Measurements from ENCODE around the gene CXCR4. TPM values are rescaled to one million over a fixed set of nuclear protein-coding genes. Genes with fewer than 3 reads are reported as not detected.
A peak's percentile ranks its signal among the peaks of the same experiment; 100 is the strongest.

The CXCR4 gene
- total and polyA plus RNA-seq, 2 donors (not counting 1 experiment from before 2014, with no cell fraction given): 1,832 to 2,119 TPM

DNA sequence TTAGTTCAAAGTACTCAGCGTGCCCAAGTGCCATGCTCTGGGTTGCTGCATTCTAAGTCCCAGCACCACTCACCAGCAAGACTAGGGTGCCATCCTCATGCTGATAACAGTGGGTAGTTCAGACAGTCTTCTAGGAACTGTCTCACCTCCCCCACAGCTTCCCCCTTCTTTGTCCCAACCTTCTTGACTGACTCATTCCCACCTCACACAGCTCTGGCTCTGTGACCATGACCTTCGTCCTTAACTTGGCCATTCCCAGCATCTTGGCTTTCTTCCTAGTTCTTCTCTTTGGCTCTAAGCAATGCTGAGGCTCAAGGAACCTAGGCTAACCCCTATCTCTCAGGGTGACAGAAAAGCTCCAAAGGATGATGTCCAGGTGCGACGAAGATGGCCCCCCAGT lies 20.0 kb upstream of the CXCR4 start:
- Histone ChIP-seq H3K27me3 (replicated peaks in 1 of 4; ENCODE audit: control extremely low read depth in 1 of 4, control insufficient read depth in 3 of 4, insufficient read depth in 4 of 4, low read length in 3 of 4) (no peaks in the 10 kb centered on the region), H3K4me2 (replicated peaks; ENCODE audit: low read depth, low read length, poor library complexity, severe bottlenecking) (peak overlapping the region; percentile 50), H3K27ac (ENCODE audit: low read length in 2 of 2) (peak overlapping the region; percentile 98 to 99), H3K79me2 (ENCODE audit: control insufficient read depth, insufficient read depth, low read length) (peaks cover 10% of the 10 kb centered on the region), H3K4me1 (ENCODE audit: control insufficient read depth in 2 of 2, insufficient read depth in 2 of 2, low read length in 2 of 2) (peaks cover 95 to 96% of the 10 kb centered on the region in 2 donors), H2AFZ (ENCODE audit: insufficient read depth, low read depth, low read length, poor library complexity, severe bottlenecking) (no peak overlapping the region), H4K20me1 (ENCODE audit: control insufficient read depth, insufficient read depth, low read length, poor library complexity, severe bottlenecking) (no peaks in the 10 kb centered on the region), H3K9me3 (ENCODE audit: control extremely low read depth in 1 of 3, control insufficient read depth in 2 of 3, insufficient read depth in 1 of 3, low read length in 2 of 3) (no peaks in the 10 kb centered on the region), H3K36me3 (replicated peaks in 1 of 2; ENCODE audit: control extremely low read depth in 1 of 2, control insufficient read depth in 1 of 2, extremely low read depth in 1 of 2, insufficient read depth in 2 of 2, low read length in 1 of 2) (no peaks in the 10 kb centered on the region), H3K9ac (ENCODE audit: low read length) (peak overlapping the region; percentile 45), H3K4me3 (ENCODE audit: control extremely low read depth in 1 of 5, extremely low read depth in 1 of 5, insufficient read depth in 1 of 5, low read depth in 2 of 5, low read length in 4 of 5) (no peak overlapping the region)
- intact Hi-C loops (cut with micrococcal nuclease): loop anchor here (1.0 to 10.0 kb wide), 3 partner anchors 9 to 603 kb away; partner anchors contain the start of genes R3HDM1 and ZRANB3
- POLR2A ChIA-PET: interaction anchor here (0.6 to 15.5 kb wide), 4 partner anchors 15 to 69 kb away, joined by 3 to 405 read pairs (median 111); partner anchors contain the start of gene CXCR4
- no peaks in the 10 kb centered on the region for H3K27me3 Mint-ChIP-seq
- DNase-seq (no peak), ATAC-seq (ENCODE audit: low read depth) (no peak)
- CTCF ChIA-PET: interaction anchor here (0.8 to 6.3 kb wide), 6 partner anchors 14 to 248 kb away, joined by 3 to 55 read pairs (median 15); no protein-coding TSS in a partner anchor
- WGBS (ENCODE audit: insufficient coverage): 94% methylated on average over 4 of the region's 4 CpGs
- peaks cover 91% of the 10 kb centered on the region for H3K4me1 Mint-ChIP-seq
- TF ChIP-seq, protein P1, sequence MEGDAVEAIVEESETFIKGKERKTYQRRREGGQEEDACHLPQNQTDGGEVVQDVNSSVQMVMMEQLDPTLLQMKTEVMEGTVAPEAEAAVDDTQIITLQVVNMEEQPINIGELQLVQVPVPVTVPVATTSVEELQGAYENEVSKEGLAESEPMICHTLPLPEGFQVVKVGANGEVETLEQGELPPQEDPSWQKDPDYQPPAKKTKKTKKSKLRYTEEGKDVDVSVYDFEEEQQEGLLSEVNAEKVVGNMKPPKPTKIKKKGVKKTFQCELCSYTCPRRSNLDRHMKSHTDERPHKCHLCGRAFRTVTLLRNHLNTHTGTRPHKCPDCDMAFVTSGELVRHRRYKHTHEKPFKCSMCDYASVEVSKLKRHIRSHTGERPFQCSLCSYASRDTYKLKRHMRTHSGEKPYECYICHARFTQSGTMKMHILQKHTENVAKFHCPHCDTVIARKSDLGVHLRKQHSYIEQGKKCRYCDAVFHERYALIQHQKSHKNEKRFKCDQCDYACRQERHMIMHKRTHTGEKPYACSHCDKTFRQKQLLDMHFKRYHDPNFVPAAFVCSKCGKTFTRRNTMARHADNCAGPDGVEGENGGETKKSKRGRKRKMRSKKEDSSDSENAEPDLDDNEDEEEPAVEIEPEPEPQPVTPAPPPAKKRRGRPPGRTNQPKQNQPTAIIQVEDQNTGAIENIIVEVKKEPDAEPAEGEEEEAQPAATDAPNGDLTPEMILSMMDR (IDR thresholded peaks at IDR 0.05): no peak
- TF ChIP-seq EZH2 (IDR thresholded peaks at IDR 0.05; ENCODE audit: borderline replicate concordance, insufficient read depth, low read depth, low read length, poor library complexity, severe bottlenecking): no peak
- peak overlapping the region; percentile 72 for H3K4me3 Mint-ChIP-seq
- peak overlapping the region; percentile 96 for H3K27ac Mint-ChIP-seq
- H3K9me3 Mint-ChIP-seq (ENCODE audit: insufficient read depth): no peaks in the 10 kb centered on the region

DNA sequence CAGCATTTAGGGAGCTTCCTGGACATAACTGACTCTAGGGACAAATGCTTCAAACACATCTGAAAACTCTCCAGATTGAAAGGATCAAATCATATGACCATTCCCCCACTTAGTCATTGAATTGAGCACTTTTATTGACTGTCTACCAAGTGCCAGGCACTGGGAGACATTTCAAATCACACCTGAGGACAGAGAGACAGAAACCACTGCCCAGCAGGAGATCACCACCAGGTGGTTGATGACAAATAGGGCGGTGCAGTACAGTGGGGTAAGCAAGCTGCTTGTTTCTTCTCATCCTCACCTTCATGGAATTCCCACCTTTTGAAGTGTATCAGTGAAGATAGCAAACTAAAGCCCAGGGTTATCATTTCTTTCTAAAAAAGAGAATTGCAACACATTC lies 19.0 kb upstream of the CXCR4 start:
- TF ChIP-seq, protein P1 (IDR thresholded peaks at IDR 0.05): no peak
- TF ChIP-seq EZH2 (IDR thresholded peaks at IDR 0.05; ENCODE audit: borderline replicate concordance, insufficient read depth, low read depth, low read length, poor library complexity, severe bottlenecking): no peak
- intact Hi-C loops (cut with micrococcal nuclease): loop anchor here (1.0 to 10.0 kb wide), 7 partner anchors 8 to 602 kb away; partner anchors contain the start of genes R3HDM1 and ZRANB3
- ChIA-PET POLR2A (interaction anchor here (0.6 to 15.5 kb wide), 13 partner anchors 12 to 245 kb away, joined by 3 to 405 read pairs (median 12); partner anchors contain the start of gene CXCR4), CTCF (interaction anchor here (0.6 to 10.8 kb wide), 22 partner anchors 8 to 247 kb away, joined by 3 to 97 read pairs (median 6); partner anchors contain the start of gene CXCR4)
- Mint-ChIP-seq H3K4me1 (peaks cover 94% of the 10 kb centered on the region), H3K4me3 (peak overlapping the region; percentile 83), H3K27me3 (no peaks in the 10 kb centered on the region), H3K9me3 (ENCODE audit: insufficient read depth) (no peaks in the 10 kb centered on the region), H3K27ac (peak overlapping the region; percentile 96)
- Histone ChIP-seq H4K20me1 (ENCODE audit: control insufficient read depth, insufficient read depth, low read length, poor library complexity, severe bottlenecking) (no peaks in the 10 kb centered on the region), H3K4me1 (ENCODE audit: control insufficient read depth in 2 of 2, insufficient read depth in 2 of 2, low read length in 2 of 2) (peaks cover 95 to 98% of the 10 kb centered on the region in 2 donors), H3K4me2 (replicated peaks; ENCODE audit: low read depth, low read length, poor library complexity, severe bottlenecking) (peak overlapping the region; percentile 50), H3K27ac (ENCODE audit: low read length in 2 of 2) (peak overlapping the region; percentile 98 to 99), H3K4me3 (ENCODE audit: control extremely low read depth in 1 of 5, extremely low read depth in 1 of 5, insufficient read depth in 1 of 5, low read depth in 2 of 5, low read length in 4 of 5) (peak overlapping the region in 1 of 5 experiments; percentile 8), H3K9me3 (ENCODE audit: control extremely low read depth in 1 of 3, control insufficient read depth in 2 of 3, insufficient read depth in 1 of 3, low read length in 2 of 3) (no peaks in the 10 kb centered on the region), H3K27me3 (replicated peaks in 1 of 4; ENCODE audit: control extremely low read depth in 1 of 4, control insufficient read depth in 3 of 4, insufficient read depth in 4 of 4, low read length in 3 of 4) (no peaks in the 10 kb centered on the region), H2AFZ (ENCODE audit: insufficient read depth, low read depth, low read length, poor library complexity, severe bottlenecking) (no peak overlapping the region), H3K79me2 (ENCODE audit: control insufficient read depth, insufficient read depth, low read length) (peaks cover 4% of the 10 kb centered on the region), H3K36me3 (replicated peaks in 1 of 2; ENCODE audit: control extremely low read depth in 1 of 2, control insufficient read depth in 1 of 2, extremely low read depth in 1 of 2, insufficient read depth in 2 of 2, low read length in 1 of 2) (no peaks in the 10 kb centered on the region), H3K9ac (ENCODE audit: low read length) (peak overlapping the region; percentile 45)
- WGBS (ENCODE audit: insufficient coverage): no CpG with 5 or more reads among the region's 1 CpG
- DNase-seq: no peak
- ATAC-seq (ENCODE audit: low read depth): no peak
